GM21528 (cell line): ENCODE results near the gene CIBAR2.

Experiments
- ATAC-seq: cut with Tn5 transposase; IDR thresholded peaks from one replicate; pipeline ENCODE4 v1.9.1; 2021; ENCODE audit warnings: mild to moderate bottlenecking, moderate library complexity; ENCODE audit not compliant: unreplicated experiment, low FRiP score

Gene CIBAR2

DNA sequence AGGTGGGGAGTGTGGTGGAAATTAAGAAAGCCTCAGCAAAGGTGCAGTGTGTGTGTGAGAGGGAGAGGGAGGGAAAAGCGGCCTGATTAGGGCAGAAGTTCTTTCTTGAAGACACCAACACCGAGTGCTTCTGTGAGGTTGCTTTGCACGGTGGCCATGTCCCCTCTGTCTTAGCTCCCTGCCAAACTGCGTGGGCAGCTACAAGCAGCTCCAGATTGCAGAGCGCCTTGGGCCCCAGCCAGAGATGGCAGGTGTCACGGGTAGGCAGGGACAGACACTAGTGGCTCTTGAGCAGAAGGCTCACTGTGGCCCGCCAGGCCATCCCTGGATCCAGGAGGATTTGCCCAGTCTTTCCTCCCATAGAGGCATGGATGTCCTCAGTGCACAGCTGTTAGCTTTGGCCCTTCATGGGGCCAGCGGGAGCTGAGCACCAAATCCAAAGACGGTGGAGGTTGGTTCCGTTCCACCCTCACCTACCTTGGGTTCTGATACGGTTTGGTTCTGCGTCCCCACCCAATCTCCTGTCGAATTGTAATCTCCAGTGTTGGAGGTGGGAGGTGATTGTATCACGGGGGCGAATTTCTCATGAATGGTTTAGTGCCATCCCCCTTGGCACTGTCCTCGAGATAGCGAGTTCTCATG, 63.2 kb downstream of the CIBAR2 start:
- no peak for ATAC-seq
